Measurements from ENCODE around the gene TRPM7.

DNA sequence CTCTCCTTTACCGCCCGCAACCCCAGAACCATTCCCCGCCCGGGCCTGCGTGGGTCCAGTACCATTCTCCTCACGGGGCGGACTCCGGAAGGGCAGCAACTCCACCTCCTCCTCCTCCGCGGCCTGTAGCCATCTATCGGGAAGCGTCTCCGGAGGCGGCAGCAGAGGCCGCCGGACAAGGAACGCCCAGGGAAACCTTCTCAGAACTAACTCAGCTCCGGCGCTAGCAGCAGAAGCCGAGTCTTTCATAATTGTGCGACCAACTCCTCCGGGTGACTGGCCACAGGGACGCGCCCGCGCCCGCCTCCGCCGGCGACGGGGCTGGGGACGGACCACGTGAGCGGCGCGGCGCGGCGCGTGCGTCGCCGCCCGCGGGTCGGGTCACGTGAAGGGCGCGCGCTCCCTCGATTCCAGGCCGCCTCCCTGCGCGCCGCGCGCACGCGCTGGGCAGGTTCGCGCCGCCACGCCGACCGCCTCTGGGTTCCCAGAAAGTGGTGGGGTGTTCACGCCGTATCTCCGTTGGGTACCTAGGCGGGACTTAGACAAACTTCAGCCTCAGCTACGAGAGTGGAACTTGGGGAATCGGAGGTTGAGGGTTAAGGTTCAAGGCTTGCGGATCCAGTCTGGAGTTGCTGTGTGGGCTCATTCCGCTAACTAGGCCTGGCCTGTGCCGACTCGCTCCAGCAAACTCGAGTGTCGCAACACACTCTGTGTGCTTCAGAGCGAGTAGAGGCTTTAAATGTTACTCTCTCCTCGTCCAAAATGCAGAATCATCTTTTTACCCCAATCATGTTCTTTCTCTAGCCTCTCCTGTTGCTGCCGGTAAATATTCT lies at the start of gene TRPM7:
- TF ChIP-seq, protein P1, sequence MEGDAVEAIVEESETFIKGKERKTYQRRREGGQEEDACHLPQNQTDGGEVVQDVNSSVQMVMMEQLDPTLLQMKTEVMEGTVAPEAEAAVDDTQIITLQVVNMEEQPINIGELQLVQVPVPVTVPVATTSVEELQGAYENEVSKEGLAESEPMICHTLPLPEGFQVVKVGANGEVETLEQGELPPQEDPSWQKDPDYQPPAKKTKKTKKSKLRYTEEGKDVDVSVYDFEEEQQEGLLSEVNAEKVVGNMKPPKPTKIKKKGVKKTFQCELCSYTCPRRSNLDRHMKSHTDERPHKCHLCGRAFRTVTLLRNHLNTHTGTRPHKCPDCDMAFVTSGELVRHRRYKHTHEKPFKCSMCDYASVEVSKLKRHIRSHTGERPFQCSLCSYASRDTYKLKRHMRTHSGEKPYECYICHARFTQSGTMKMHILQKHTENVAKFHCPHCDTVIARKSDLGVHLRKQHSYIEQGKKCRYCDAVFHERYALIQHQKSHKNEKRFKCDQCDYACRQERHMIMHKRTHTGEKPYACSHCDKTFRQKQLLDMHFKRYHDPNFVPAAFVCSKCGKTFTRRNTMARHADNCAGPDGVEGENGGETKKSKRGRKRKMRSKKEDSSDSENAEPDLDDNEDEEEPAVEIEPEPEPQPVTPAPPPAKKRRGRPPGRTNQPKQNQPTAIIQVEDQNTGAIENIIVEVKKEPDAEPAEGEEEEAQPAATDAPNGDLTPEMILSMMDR (IDR thresholded peaks at IDR 0.05) = peak in 1 of 7 experiments; percentile 7
- TF ChIP-seq POLR2AphosphoS5 (IDR thresholded peaks at IDR 0.05) = peak; percentile 41 to 85 (median 76)
- no peak for TF ChIP-seq EP300 (IDR thresholded peaks at IDR 0.05)
- no peak for TF ChIP-seq POLR2A (IDR thresholded peaks at IDR 0.05)

Data from stomach (tissue), 4 donors.